MG63 (cell line): ENCODE measurements around the gene CCL3. TPM values are rescaled to one million over a fixed set of nuclear protein-coding genes. Genes with fewer than 3 reads are reported as not detected.
"Not testable (repeated sequence)": the region's sequence is repeated elsewhere in the genome, so short reads cannot be mapped to it uniquely, and the experiment has no call there.

Experiments
- DNase-seq: peaks from one replicate; pipeline ENCODE4 v3.0.0-alpha.2; 2020
- H3K27me3 ChIP-seq: fragments of 250-450 bp; sonication (Bioruptor Pico); 2 replicates; pipeline ENCODE4 v1.5.1; 2020; ENCODE audit warnings: mild to moderate bottlenecking, moderate library complexity
- H3K36me3 ChIP-seq: fragments of 250-450 bp; sonication (Bioruptor Pico); 2 replicates; pipeline ENCODE4 v1.5.1; 2020; ENCODE audit warnings: mild to moderate bottlenecking, moderate library complexity
- H3K4me3 ChIP-seq: fragments of 250-450 bp; sonication (Bioruptor Pico); 2 replicates; pipeline ENCODE4 v1.5.1; 2020; ENCODE audit warnings: mild to moderate bottlenecking, moderate library complexity
- H3K9me3 ChIP-seq: fragments of 250-450 bp; sonication (Bioruptor Pico); 2 replicates; pipeline ENCODE4 v1.5.1; 2020; ENCODE audit warnings: mild to moderate bottlenecking, moderate library complexity
- total RNA-seq: library from RNA; depleted of rRNA; stranded (reverse); fragments of >200 nt; shearing (Covaris generic); gene quantifications from 2 replicates; pipeline ENCODE4 v1.2.3, GENCODE V29; 2014; ENCODE audit warnings: low replicate concordance

Gene CCL3
- total RNA-seq, 1 experiment from 2014 or later = not detected

DNA sequence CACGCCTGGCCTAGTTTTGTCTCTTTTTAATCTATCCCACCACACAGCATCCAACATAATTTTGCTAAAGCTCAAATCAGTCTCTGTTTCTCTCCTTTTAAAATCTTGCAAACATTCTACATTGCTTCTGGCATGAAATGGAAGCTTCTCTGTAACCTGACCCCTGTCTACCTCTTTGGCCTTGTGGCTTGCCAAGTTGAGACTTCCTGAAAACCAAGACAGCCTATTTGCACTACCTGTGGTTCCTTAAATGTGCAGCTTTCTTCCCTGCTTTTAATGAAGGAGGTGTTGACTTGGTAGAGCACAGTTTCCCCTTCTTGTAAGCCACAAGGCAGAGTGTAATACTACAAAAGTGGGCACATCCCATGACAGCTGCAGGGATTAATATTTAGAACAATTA lies 6.0 kb upstream of the CCL3 start:
- H3K36me3 ChIP-seq = no peaks in the 10 kb centered on the region
- DNase-seq = no peak
- H3K9me3 ChIP-seq = no peaks in the 10 kb centered on the region
- H3K27me3 ChIP-seq = no peaks in the 10 kb centered on the region; the same call in 1 of the 2 replicates
- no peak overlapping the region for H3K4me3 ChIP-seq

DNA sequence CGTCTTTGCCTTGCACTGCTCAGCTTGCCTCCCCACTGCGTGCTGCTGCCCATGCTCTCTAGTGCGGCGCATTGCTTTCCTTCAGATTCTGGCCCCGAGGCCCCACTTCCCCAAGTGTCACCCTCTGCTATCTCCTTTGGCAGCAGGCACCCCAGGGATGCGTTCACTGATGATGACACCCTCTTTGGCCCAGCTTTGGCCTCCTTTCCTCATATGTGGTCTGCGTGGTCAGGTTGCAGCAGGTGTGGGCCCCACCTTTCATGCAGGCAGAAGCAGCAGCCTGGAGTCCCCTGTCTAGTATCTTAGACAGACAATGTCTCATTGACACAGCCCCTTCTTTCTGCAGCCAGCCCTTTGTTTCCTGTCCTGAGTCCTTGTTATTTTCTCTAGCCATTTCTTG lies 4.8 kb upstream of the CCL3 start:
- Histone ChIP-seq H3K9me3 (no peaks in the 10 kb centered on the region), H3K4me3 (no peak overlapping the region), H3K36me3 (no peaks in the 10 kb centered on the region), H3K27me3 (no peaks in the 10 kb centered on the region; the same call in 1 of the 2 replicates)
- DNase-seq = no peak

DNA sequence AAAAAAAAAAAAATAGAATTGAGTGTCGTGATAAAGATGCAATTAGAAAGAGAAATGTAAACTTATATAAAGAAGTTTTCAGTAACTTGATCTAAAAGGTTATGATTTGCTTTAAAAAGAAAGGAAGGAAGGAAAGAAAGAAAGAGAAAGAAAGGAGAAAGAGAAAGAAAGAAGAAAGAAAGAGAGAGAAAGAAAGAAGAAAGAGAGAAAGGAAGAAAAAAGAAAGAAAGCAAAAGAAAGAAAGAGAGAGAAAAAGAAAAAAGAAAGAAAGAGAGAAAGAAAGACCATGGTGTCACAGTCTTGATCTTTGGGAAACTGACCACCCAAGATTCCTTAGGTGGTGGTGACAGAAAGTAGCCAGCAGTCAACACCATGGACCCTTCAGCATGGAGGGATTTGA lies 4.3 kb upstream of the CCL3 start:
- H3K27me3 ChIP-seq = no peaks in the 10 kb centered on the region
- no peaks in the 10 kb centered on the region for H3K9me3 ChIP-seq
- no peak overlapping the region for H3K4me3 ChIP-seq
- no peaks in the 10 kb centered on the region for H3K36me3 ChIP-seq
- DNase-seq = no peak

DNA sequence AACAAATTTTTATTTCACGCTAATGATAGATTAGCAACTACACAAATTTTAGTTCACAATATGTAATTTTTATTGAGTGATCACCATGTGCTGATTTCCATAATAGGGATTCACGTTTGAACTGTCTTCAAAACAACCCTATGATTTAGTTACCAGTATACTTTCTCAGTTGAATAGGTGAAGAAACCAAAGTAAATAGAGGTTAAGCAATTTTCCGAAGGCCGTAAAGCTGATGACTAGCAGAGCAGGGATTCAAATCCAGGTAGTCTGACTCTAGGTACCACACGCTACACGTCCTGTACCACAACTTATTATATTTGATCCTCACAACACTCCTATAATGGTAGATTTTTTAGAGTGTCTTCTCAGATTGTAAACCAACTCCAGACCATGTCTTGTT lies 2.8 kb upstream of the CCL3 start:
- not testable (repeated sequence) for DNase-seq, H3K36me3 ChIP-seq, H3K9me3 ChIP-seq, H3K27me3 ChIP-seq, H3K4me3 ChIP-seq

DNA sequence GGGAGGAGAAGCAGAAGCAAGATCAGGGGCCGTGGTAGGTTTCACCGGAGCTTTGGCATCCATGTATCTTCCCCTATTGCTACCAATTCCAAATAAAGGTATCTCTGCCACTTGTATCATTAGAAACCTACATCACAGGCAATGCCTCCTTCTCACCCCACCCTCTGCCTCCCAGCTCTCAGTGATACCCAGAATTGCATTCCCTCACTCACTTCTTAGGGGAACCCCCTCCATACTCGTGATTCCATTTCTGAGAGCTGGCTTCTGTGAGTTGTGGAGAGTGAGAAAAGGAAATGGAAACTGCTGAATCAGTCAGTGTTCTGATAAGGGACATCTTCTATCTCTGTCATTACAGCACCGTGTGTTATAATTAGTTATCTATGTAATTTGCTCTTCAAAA lies 2.3 kb upstream of the CCL3 start:
- Histone ChIP-seq H3K27me3 (no peaks in the 10 kb centered on the region), H3K36me3 (no peaks in the 10 kb centered on the region), H3K9me3 (no peaks in the 10 kb centered on the region), H3K4me3 (no peak overlapping the region)
- DNase-seq = no peak

DNA sequence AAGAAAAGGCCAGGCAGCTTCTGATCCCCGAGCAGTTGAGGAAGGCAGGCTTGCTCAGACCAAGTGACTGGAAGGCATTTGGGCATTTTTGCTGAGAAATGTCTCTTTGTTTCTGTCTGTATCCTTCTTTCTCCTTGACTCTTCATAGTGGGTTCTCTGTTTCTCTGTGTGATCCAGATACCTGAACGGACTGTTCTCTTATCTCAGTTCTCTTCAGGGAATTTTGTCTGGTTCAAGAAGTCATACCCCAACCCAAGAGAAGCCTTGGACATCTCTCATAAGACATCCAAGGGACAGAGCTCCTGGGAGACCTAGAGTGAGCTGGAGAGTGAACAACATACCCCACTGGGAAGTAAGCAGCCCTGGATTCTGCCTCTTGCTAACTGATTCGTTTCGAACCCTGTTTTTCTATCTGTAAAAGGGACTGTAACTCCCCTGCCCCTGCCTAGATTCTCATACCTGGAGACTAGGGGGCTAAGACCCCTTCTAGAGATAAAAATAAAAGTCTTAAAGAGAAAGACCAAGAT lies 541 bp downstream of the CCL3 start:
- no peaks in the 10 kb centered on the region for H3K9me3 ChIP-seq

DNA sequence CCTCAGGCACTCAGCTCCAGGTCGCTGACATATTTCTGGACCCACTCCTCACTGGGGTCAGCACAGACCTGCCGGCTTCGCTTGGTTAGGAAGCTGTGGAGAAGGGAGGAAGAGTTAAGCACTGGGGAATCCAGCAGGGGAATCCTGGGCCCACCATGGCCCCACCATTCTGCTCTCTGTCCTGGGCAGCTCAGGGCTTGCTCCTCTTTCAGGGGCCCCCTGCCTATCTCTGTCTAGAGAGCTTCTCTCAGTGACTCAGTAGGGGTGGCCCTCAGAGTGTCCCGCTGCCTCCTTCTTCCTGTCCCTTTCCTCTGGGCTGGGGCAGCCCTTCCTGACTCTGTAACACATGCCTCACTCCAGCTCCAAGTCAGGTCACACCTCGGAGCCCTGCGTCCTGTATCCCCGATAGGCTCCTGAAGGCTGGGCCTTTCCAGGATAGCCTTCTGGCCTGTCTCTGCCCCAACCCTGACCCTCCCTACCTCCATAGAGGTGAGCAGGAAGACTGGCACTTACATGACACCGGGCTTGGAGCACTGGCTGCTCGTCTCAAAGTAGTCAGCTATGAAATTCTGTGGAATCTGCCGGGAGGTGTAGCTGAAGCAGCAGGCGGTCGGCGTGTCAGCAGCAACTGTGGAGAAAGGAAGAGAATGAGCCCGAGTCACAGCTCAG lies 1.1 kb downstream of the CCL3 start:
- Histone ChIP-seq H3K4me3 (no peak overlapping the region), H3K27me3 (no peaks in the 10 kb centered on the region), H3K9me3 (no peaks in the 10 kb centered on the region), H3K36me3 (no peaks in the 10 kb centered on the region)
- no peak for DNase-seq

More for the DNA sequence above, 541 bp downstream of the CCL3 start:
- no peaks in the 10 kb centered on the region for H3K27me3 ChIP-seq
- H3K4me3 ChIP-seq = no peak overlapping the region
- no peaks in the 10 kb centered on the region for H3K36me3 ChIP-seq
- no peak for DNase-seq

DNA sequence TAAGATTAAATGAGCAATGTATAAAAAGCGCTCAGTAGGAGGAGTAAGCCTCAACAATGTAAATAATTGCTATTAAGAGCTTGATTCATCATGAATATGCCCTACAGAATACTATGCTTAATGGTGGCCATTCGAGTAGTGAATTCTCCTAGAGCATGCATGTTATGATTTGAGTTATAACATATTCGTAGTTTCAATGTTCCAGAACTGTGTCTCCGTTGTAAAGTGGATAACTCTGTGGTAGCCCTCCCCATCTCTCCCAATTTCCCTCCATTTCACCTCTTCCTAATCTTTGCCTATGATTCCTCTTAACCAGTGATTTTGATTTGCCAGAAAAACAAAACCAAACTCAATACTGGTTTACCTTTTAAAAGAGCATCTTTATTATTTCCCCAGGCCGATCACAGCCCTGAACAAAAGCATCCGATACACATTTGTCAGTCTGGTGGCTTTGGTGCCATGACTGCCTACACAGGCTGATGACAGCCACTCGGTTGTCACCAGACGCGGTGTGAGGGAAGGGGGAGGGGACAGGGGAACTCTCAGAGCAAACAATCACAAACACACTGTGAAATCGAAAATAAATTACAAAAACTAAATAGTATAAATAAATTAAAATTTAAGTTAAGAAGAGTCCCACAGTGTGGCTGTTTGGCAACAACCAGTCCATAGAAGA lies 1.9 kb downstream of the CCL3 start:
- not testable (repeated sequence) for H3K36me3 ChIP-seq, H3K9me3 ChIP-seq, DNase-seq, H3K27me3 ChIP-seq, H3K4me3 ChIP-seq

DNA sequence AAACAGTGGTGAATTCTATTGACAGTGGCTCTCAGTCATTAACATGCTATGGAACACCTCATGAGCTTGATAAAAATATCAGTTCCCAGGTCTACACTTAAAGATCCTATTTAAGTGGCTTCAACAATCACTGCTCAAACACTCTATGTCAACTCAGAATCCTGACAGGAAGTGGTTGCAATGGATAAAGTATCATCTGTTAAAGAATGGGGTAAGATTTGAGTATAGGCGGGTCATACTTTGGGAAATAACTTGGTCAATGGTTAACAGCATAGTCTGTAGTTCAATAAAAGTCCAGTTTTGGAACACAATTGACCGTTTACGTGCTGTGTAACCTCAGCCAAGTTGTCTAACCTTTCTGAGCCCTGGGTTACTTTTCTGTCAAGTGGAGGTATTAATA lies 2.5 kb downstream of the CCL3 start:
- not testable (repeated sequence) for DNase-seq, H3K4me3 ChIP-seq, H3K9me3 ChIP-seq, H3K27me3 ChIP-seq, H3K36me3 ChIP-seq

DNA sequence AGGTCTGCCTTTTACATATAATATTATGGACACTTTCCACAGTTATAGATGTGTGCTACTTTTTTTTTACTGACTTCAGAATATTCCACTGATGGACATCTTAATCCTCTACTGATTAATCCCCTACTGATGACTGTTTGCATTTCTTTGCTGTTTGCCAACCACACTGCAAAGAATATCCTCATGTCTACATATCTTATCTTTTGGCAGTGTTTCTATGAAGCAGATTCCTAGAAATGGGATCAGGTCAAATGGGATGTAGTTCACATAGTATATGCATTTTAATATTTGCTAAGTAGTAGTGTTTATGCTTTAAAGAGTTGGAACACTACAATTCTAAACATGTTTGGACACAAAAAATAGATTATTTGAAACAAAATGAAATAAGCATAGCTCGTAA lies 3.2 kb downstream of the CCL3 start:
- no peak overlapping the region for H3K4me3 ChIP-seq
- H3K27me3 ChIP-seq = no peaks in the 10 kb centered on the region
- no peak for DNase-seq
- H3K36me3 ChIP-seq = no peaks in the 10 kb centered on the region
- no peaks in the 10 kb centered on the region for H3K9me3 ChIP-seq

DNA sequence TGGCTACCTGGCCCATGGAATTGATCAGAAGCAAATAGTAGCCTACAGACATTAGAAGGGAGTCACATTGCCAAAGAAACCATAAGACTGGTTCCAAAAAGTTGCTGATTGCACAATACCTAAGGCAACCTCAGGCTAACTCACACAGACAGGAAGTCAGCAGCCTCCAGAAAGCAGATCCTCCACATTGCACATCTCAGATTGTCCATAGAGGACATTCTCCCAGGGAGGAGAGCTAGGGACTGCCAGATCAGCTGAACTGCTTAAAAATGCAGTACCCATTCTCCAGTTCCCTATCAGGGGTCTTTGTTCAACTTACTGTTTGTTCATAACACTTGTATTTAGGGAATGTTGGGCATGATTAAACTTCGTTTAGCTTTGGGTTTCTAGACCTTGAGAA lies 4.2 kb downstream of the CCL3 start:
- no peak overlapping the region for H3K4me3 ChIP-seq
- H3K9me3 ChIP-seq = no peaks in the 10 kb centered on the region
- H3K36me3 ChIP-seq = no peaks in the 10 kb centered on the region
- H3K27me3 ChIP-seq = no peaks in the 10 kb centered on the region
- no peak for DNase-seq

DNA sequence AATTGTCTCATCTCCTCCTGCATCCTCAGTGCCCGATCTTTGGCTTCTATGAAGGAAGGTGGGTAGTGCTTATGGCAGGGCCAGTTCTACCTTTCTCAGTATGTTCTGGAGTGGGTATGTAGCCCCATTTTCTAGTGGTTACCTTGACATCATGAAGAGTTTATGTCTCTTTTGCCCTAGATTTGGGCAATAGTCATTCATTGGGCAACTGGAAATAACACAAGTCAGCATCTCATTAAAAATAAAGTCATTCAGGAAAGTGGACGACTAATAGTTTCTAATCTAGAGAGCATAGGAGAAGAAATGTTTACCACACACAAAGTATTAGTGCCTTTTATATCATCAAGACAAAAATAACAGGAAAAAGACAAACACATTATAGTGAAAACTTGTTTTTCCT lies 6.3 kb downstream of the CCL3 start:
- H3K4me3 ChIP-seq = not testable (repeated sequence)

DNA sequence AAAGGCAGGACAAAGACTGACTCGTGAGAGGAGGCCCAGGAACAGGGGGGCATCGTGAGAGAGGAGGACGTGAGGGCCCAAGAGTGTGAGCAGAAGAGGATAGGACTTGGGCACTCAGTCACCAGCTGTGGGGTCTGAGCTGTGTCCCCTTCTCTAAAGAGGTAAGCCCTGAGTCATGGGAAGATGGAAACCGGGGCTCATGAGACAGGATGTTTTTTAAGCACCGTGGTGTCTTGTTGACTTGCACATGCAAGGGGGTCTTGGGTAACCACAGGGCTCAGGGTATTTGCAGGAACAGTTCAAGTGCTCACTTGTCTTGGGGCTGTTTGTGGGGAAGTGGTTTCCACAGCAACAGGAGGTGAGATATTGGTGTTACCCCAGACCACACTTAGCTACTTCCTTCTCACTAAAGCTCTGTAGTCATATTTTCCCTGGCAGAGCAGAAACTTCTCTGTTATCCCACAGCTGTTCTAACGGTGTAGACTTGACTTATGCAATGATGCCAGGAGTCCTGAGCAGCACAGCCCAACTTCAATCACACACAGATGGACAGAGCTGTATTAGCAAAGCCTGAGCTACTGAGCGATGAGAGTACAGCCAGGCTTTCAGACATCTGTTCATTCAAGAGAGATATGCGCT lies 7.3 kb downstream of the CCL3 start:
- DNase-seq, H3K36me3 ChIP-seq, H3K4me3 ChIP-seq, H3K27me3 ChIP-seq, H3K9me3 ChIP-seq: not testable (repeated sequence)

More for the DNA sequence above, 6.3 kb downstream of the CCL3 start:
- H3K27me3 ChIP-seq, DNase-seq, H3K9me3 ChIP-seq, H3K36me3 ChIP-seq: not testable (repeated sequence)

DNA sequence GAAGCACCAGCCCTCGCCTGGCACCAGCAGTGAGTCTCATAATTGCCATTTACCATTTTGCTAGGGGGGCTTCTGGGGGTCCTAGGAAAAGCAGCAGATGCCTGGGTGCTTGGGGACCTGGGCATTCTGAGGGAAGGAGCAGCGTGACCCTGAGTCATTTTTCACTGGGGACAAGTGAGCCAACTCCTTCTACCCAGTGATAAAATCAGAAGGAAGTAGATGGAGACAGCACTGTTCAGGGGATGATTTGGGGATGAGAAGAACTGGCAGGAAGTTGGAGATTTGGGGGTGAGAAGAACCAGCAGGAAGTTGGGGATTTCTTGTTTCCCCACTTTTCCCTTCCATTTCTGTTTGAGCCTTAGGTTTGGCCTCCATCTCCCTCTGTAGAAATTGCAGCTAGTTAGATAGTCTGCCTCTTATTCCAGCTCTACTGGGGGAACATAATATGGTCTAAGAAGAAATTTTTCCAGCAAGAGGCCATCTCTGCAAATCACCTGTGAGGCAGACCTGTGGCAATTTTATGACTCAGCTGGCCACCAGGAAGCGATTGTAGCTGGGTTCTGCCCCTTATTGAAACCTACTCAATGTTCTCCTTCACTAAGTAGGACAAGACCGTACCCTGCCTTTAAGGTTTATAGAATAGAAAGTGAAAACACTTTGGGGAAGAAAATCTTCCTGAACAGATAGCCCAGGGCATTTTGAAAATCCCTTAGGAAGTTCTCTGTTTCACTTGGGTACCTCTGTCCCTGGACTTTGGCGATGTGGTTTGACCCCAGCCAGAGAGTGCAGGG lies 8.1 kb downstream of the CCL3 start:
- H3K36me3 ChIP-seq, H3K4me3 ChIP-seq, DNase-seq, H3K9me3 ChIP-seq, H3K27me3 ChIP-seq: not testable (repeated sequence)

DNA sequence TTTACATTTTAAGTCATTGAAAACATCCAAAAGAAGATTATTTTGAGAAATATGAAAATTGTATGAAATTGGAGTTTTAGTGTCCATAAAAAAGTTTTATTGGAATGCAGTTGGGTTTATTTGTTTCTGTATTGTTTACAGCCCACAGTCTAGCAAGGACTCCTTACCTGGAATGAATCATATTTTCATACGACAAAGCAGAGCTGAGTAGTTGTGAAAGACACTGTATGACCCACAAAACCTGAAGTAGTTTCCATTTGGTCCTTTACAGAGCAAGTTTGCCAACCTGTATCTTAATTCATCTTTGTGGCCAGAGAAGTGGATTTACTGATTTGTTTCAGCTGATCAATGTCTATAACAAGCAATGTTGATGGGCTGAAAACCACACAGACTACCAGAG lies 15.6 kb downstream of the CCL3 start:
- Histone ChIP-seq H3K36me3 (no peaks in the 10 kb centered on the region), H3K9me3 (no peaks in the 10 kb centered on the region), H3K27me3 (peaks cover 3% of the 10 kb centered on the region; the same call in 1 of the 2 replicates), H3K4me3 (no peak overlapping the region)
- no peak for DNase-seq

DNA sequence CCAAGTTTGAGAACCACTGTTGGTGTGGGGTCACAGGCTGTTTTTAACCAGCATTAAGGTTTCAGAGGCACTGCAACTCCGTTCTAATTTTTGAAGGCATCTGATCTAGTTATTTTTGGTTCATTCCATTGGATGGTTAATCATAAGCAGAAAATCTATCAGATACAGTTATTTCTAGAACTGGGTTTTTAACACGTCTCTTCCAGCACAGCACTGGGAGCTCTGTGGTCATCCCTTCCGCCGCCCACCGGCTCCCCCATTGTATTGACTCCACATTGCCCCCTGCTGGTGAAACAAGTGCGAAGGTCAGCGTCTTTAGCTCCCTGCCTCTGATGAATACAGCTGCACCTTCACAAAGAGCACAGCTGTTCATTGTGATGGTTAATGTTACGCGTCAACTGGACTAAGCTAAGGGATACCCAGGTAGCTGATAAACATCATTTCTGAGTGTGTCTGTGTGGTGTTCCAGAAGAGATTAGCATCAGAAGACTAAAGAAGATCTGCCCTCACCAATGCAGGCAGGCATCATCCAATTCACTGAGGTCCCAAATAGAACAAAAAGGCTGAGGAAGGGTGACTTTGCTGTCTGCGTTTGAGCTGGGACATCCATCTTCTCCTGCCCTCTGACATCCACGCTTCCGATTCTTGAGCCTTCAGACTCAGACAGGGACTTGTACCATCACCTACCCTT lies 17.4 kb downstream of the CCL3 start:
- Histone ChIP-seq H3K36me3 (no peaks in the 10 kb centered on the region), H3K4me3 (no peak overlapping the region), H3K27me3 (peaks cover 3% of the 10 kb centered on the region; the same call in 1 of the 2 replicates), H3K9me3 (no peaks in the 10 kb centered on the region)
- DNase-seq = peak; percentile 37
